HG03064 (cell line): ENCODE results near the gene INPP4B.
"Not testable (repeated sequence)": the region's sequence is repeated elsewhere in the genome, so short reads cannot be mapped to it uniquely, and the experiment has no call there.

Source experiments
- ATAC-seq: cut with Tn5 transposase; IDR thresholded peaks from one replicate; pipeline ENCODE4 v1.9.1; 2021; ENCODE audit warnings: low read depth; ENCODE audit not compliant: unreplicated experiment

Gene INPP4B

DNA sequence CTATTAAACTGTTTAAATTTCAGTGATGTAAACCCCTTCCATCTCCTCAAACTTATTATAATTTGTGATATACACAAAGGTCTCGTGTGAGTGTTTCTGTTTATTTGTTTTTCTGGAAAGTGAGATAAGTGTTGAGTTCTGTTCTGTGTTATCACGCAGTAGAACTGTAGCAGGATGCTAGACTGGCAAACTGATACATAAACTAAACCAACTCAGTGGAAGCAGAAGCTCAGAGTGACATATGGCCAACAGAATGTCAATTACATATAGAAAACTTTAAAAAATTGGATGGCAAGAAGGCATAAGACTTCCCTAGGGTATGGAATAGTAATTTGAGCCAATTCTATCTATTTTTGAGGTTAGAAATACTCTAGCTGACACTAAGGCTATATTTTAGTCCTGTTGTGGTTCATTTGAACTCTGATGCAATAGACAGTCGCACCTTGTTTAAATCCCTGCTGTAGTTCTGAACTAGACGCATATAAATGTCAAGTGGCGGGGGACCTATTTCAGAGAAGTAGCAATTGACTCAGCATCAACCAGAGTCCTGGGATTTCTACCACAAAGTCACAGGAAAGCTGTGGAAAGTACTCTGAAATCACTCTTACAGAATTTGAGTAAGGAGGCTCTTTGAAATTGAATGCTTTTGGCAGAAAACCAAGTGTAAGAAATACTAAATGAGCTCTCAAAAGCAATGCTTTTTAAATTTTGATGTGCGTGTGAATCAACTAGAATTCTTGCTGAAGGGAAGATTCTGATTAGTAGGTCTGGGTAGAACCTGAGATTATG lies 294.4 kb downstream of the INPP4B start:
- ATAC-seq: no peak

DNA sequence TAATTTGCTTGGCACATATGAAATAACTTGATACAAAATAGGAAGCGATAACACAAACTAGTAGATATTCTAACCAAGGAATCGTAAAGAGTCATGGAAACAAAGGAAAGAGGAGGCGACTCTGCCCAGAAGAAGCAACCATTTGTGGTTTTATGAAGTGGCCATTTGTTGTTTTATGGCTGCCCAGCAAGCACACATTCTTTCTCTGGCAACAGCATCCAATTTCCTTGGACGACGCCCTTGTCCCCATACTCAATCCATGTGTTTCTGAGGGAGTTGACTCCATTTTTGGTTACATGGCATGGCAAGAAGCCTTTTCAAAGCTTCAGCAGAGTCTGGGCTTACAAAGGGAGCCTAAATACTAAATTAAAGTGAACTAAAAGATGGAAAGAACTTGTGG lies 295.1 kb downstream of the INPP4B start:
- ATAC-seq: no peak

DNA sequence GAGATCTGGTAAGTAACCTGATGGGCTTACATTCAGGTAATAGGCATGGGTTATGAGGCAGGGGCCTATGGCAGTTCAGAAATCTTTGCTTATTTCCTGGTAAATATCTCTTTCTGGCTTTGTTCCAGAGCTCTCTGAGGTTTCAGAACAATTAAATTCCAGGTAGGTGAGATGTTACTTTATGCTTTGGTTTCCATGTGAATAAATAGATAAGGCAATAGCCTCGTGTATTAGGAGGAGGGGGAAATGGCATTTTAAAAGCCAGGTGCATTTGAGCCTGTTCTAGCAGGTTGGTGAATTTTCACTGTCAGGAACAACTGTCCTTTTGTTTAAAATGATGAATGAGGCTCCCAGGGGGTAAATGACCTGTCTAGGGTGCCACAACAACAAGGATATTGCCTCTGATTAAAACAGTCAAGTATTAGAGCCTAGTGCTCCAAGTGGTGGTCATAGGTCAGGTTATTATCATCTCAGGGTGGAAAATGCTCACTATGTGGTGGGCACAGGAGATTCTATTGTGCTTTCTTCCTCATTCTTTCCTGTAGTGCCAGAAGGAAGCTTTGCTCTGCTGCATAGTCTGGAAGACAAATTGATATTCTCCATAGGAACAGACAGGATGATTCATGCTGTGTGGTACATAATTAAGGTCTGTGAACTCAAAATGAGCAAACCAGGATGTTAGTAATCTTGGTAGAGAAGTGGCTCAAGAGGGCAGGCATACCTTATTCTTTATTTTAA lies 296.2 kb downstream of the INPP4B start:
- ATAC-seq: no peak

DNA sequence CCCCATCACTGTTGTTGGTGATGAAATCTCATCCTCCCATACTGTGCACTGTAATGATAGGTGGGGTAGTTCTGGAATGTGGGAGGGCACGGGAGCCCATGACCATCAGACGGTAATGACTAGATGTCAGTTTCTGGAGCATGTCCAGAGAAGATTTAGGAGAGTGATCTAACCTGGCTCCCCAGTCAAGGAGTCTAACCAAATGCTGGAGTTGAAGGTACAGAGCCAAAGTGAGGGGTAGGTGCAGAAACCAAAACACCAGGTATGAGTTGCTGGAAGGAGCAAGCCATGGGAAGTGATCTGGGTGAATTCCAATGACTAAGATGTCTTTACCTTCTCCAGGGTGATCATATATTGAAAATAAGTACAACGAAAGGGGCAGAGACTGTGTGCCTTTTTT lies 296.9 kb downstream of the INPP4B start:
- no peak for ATAC-seq

DNA sequence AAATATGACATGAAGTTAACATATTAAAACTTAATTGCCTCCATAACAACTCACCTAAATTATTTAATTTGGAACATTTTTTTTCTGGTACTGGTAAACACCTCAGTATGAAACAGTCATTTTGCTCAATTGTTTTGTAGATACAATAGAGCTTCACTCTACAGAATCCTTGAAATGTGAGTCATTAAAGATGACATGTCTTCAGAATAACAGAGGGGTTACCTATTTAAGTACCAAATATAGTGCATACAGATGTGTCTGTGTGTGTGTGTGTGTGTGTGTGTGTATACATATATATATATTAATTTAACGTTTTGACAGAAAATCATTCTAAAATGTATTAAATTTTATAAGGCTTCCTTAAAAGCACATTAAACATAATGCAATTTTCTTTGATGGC lies 297.6 kb downstream of the INPP4B start:
- ATAC-seq: no peak

- ATAC-seq: no peak
Measured at GRCh38 chr4:142547974-142548373, 298.1 kb downstream of the INPP4B start.

- ATAC-seq: no peak
Measured at GRCh38 chr4:142544594-142544993, 301.5 kb downstream of the INPP4B start.

- no peak for ATAC-seq
Measured at GRCh38 chr4:142544039-142544438, 302.1 kb downstream of the INPP4B start.

- ATAC-seq: no peak
Measured at GRCh38 chr4:142540483-142540804, 305.7 kb downstream of the INPP4B start.

DNA sequence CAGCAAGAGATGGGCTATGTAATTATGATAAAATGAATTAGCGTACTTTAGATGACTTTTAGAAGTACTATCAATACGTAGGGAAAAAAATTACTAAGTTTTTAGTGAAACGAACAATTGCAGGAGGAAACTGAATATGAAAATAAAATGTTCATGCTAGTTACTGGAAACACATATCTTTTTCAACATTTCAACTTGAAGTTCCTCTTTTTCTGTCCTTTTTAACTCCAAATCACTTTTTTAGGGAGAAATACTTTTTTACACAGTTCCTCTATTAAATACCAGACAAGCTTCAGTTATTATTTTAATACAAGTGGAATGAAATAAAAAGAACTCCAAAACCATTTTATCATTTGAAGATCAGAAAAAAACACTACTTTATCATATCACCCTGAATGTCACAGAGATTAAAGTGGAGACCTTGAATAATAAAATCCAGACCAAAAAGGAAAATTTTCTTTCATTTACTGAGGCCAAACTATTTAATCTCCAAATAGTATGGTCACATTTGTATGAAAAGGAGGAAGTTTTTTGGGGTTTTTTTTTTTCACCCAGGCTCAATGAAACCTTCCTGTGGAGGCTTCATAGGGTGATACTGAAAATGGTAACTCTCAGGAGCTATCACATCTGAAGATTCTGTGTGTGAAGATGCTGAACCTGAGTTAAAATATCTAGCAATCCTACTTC lies 306.2 kb downstream of the INPP4B start:
- ATAC-seq: no peak

DNA sequence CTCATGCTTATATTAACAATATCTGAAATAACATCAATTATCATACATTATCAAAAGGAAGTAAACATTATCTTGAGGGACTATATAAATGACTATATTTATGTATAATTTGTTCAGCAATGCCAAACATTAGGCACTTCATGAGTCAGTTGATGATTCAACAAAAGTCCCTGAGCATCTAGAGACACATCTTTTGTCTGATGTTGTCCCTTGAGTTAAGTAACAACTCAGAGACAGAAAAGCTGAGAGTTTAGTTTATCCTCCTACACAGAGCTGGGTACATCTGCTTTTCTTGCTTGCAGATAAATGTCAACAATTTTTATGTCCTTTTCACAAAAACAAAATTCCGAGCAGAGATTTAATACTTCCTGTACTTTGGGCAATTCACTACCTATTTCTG lies 311.1 kb downstream of the INPP4B start:
- no peak for ATAC-seq

- ATAC-seq: no peak
Measured at GRCh38 chr4:142532054-142532453, 314.0 kb downstream of the INPP4B start.

GRCh38 chr4:142530728-142531127 lies 315.4 kb downstream of the INPP4B start:
- ATAC-seq: no peak

DNA sequence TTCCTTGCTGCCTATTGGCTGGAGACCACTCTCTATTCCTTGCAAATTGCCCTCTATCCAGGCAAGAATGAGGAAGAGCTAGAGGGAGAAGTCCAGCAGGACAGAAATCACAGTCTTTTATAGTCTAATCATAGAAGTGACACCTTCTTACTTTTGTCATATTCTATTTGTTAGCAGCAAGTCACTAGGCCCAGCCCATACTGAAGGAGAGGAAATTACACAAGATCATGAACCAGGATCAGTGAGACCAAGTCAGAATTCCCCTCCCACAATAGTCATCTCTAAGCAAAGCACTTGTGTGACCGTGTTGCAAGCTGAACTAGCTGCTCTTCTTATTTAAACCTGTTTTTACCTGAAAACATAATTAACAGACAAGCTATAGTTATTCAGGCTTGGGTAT lies 317.7 kb downstream of the INPP4B start:
- ATAC-seq: no peak

- no peak for ATAC-seq
Measured at GRCh38 chr4:142523111-142523510, 323.0 kb downstream of the INPP4B start.

GRCh38 chr4:142519342-142519741 lies 326.8 kb downstream of the INPP4B start:
- no peak for ATAC-seq

DNA sequence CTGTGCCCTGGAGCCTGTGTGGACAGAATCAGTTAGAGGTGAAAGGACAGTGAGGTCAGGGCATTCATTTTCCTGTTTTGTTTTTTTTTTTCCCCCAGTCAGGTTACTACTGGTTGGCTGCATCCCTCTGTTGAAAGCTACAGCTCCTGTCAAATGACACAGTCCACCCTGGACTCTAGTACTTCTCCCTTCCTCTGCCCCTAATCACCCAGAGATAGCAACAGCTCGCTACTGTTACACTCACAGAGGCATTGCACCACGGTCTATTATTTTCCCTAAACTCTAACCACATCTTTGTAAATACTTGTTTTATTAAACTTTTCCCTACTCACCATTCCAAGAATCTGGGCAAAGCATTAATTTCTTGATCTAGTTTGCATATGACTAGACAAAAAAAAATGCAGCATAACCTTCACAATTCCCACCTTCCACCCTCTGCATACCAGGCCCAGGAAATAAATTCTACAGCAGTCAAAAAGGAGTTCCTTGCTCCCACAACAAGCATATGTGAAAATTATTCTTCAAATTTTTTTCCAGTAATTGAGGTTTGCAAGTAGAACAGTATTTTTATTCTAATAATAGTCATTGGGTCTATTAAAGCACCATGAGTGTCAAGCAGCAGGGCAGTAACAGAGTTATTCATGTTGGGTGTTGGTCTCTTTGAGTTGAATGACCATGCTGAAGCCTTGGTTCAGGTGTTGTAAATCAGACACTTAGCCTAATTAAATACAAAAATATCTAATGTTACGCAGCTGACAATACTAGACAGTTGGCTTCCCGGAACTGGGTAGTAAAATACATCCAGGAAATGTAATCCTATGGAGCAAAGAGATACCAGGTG lies 329.2 kb downstream of the INPP4B start:
- no peak for ATAC-seq

DNA sequence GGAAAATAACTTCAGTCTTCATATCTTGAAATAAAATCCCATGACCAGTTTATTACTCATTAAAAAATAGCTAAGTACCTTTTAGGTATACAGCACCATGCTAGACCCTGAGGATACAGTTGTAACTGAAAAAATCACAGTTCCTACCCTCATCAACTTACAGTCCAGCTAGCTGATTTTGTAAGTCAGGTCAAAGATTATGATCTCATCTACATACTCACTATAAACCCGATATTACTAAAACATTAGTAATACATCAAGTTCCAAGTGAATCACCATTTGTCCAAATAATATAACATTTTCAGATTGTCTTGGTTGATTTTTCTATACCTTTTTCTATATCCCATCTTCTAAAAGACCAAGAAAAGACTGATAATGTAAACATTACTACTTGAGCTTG lies 333.9 kb downstream of the INPP4B start:
- no peak for ATAC-seq

GRCh38 chr4:142509881-142510280 lies 336.2 kb downstream of the INPP4B start:
- ATAC-seq: no peak

GRCh38 chr4:142509381-142509780 lies 336.7 kb downstream of the INPP4B start:
- ATAC-seq: not testable (repeated sequence)

GRCh38 chr4:142500966-142501365 lies 345.1 kb downstream of the INPP4B start:
- no peak for ATAC-seq
